GM04504 (cell line): ENCODE data around the gene HCFC1.
A peak's percentile ranks its signal among the peaks of the same experiment; 100 is the strongest.

Experiments
- DNase-seq: peaks from one replicate; pipeline ENCODE4 v3.0.0-alpha.2; 2012; ENCODE audit warnings: low read depth

Gene HCFC1

GRCh38 chrX:153922932-153923857 lies 48.4 kb downstream of the HCFC1 start:
- peak; percentile 35 for DNase-seq

DNA sequence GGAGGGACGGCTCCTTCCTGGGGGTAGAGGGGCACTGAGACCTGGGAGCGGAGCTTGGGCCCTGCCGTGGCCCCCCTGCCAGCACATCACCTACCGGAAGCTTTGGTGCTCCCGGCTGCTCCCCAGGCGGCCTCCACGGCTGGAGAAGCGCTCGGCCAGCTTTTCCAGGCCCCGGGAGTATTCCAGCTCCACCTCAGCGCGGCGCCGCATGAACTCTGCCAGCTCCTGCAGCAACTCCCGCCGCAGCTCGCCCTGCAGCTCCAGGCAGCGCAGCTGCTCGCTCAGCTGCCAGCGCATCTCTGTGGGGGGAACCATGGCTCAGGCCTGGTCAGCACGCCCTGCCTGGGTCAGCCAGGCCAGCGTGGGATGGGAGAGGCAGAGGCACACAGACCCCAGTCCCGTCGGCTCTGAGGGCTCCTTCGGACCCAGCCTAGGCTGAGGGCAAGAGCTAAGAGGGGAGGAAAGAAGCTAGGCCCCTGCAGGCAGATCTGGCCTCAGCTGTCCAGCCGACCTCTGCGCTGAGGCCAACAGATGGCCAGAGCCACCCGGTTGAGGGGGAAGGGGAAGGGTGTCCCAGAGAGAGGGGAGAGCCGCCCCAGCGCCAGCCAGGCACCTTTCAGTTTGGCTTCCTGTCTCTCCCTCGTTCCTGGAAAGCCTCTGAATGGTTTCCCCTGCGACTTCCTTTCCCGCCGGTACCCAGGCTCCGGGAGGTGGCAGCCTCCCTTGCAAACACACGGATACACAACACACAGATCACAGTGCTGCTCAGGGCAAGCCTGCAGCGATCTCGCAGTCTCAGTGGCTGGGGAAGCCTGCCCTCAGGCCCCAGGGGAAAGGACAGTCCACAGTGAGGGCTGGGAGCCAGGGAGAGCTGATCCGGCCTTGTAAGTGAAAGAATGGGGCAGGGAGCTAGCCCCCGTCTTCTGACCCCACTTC lies 49.8 kb downstream of the HCFC1 start:
- DNase-seq: no peak

DNA sequence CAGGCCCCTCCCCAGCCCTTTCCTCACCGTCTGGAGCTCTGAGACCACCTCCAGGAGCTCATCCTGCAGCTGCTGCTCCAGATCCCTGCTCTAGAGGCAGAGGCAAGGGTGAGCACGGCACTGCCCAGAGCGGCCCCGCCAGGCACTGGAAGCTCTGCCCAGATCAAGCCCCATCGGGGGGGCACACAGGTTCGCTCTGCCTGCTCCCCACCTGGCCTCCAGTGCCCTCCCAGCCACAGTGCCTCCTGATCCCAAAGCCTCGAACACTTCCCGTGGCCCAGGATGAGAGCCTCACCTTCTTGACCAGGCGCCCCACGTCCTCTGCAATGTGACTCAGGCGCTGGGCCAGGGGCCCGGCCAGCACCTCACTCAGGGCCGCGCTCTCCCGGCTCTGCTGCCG lies 50.5 kb downstream of the HCFC1 start:
- no peak for DNase-seq

- no peak for DNase-seq
Observed at GRCh38 chrX:153920546-153920945, 51.1 kb downstream of the HCFC1 start.

- no peak for DNase-seq
Observed at GRCh38 chrX:153919281-153919680, 52.3 kb downstream of the HCFC1 start.

DNA sequence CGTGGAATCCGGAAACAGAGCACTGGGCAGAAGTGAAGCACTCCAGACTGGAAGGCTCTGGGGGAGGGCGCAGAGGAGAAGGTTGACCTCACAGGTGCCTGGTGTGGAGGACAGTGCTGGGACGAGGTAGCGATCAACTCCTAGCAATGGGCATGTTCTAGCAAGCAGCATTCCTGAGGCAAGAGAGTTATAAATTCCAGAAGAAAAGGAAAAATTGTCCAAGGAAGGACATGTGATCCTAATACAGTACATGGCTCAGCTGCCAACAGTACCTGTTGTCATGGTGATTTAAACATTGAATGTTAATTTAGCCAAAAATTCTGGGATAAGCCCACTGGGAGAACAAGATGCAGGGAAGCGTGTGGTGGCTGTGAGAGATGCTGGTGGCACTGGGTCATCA lies 53.7 kb downstream of the HCFC1 start:
- DNase-seq: no peak

DNA sequence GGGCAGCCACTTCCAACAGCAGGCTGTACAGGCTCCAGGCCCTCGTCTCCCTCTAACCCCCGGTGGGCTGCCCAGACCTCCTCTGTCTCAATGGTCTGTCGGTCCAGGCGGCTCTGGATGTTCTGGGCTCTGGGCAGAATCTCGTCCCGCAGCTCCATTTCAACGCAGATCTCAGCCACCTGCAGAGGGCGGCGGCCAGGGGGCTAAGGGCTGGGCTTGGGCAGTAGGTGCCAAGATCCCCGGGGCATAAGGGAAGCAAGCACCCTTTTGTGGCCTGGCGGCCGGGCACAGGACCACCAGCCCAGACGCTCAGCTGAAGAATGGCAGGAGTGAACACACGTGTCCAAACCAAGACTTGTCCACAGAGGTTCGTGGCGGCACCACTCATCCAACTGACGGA lies 57.9 kb downstream of the HCFC1 start:
- DNase-seq: no peak

DNA sequence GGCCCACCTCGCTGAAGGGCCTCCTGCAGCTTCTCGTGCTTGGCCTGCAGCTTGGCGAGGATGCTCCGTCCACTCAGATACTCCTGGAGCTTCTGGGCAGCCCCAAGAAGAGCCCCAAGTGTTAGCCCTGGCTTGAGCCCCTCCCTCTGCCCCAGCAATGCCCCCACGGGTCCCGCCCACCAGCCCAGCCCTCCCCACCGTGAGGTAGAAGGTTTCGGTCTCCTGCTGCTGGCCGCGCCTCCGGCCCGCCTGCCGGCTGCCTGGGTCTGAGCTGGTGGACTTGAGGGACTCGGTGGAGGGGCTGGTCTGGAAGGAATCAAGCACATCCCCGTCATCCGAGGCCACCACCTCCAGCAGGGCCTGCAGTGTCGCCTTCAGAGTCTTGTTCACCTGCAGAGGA lies 58.4 kb downstream of the HCFC1 start:
- DNase-seq: no peak

DNA sequence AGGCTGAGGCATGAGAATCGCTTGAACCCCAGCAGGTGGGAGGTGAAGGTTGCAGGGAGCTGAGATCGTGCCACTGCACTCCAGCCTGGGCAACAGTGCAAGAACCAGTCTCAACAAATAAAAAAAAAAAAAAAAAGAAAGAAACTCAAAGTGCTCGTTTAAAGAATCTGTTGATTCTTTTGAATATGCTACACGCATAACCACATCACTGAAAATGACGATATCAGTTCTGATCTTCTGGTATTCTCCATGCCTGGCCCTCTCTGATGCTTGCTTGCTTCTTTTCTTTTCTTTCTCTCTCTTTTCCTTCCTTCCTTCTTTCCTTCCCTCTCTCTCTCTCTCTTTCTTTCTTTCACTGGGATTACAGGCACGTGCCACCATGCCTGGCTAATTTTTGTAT lies 59.8 kb downstream of the HCFC1 start:
- DNase-seq: no peak

DNA sequence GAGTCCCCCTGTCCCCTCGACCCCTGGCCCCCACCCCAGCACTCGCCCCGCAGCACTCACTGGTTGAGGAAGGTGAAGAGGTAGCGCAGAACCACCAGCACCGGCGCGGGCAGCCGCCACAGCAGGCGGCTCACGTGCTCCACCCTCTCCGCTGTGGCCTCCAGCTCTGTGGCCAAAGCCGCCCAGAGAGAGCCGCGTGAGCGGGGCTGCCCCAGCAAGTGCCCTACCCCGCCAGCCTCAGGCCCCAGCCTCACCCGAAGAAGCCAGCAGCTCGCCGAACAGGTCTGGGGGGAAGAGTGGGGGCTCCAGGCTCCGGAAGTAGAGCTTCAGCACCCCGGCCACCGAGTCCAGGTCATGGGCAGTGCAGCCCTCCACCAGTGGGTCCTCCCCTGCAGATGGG lies 61.2 kb downstream of the HCFC1 start:
- DNase-seq: no peak

- no peak for DNase-seq
Observed at GRCh38 chrX:153909980-153910360, 61.6 kb downstream of the HCFC1 start.

DNA sequence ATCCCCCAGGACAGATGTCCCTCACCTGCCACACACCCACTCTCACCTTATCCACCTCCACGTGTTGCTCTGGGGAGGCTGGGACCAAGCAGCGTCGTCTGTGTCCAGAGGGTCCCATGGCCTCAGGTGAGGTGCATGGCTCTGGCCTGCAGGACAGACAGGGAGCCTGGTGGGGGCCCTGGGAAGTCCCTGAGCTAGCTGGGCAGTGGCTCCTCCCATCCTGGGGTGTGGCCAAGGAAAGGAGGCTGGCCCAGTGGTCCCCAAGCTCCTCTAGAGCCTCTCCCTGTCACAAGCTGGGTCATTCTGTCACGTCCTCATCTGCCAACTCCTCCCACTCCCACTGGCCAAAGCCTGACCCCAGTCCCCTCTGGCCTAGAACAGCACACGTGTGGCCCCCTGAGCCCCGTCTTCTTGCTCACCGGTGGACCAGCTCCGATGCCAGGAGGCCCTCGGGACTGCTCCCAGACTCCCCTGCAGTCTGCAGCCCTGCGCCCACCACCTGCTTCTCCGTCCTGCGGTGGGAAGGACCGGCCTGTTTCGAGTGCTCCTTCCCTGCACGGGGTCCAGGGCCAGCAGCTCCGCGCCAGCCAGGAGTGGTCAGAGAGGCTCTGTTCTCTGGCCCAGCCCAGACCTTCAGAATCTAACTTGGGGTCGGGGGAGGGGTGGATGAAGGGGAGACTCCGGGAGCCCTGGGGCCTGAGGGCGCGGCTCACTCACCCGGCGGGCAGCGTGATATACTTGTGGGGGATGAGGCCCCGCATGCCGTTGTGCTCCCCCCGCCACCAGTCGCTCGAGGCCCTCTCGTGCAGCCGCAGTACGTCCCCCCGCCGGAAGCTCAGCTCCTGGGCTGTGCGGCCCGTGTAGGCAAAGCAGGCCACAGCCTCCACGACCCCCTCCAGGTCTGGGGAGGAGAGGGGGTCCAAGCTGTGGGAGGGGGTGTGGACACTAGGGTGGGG lies 62.3 kb downstream of the HCFC1 start:
- no peak for DNase-seq

GRCh38 chrX:153908219-153908860 lies 63.3 kb downstream of the HCFC1 start:
- no peak for DNase-seq

DNA sequence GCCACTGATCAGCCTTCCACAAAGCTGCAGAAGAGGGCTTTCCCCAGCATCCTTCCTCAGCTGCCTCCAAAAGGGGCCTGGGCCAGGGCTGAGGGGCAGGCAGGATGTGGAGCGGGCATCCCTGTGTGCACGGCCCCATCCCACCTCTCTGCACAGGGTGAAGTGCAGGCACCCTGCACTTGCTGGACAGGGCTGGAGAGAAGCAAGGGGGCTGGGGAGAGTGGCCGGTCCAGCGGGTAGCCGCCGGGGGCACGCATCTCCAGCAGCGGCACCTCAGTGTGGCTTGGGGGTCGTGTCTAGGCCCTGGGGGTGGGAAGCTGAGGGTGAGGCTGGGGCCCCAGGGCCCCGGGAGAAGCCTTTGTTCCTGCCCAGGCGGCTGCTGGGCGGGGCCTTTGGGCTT lies 64.2 kb downstream of the HCFC1 start:
- DNase-seq: no peak

DNA sequence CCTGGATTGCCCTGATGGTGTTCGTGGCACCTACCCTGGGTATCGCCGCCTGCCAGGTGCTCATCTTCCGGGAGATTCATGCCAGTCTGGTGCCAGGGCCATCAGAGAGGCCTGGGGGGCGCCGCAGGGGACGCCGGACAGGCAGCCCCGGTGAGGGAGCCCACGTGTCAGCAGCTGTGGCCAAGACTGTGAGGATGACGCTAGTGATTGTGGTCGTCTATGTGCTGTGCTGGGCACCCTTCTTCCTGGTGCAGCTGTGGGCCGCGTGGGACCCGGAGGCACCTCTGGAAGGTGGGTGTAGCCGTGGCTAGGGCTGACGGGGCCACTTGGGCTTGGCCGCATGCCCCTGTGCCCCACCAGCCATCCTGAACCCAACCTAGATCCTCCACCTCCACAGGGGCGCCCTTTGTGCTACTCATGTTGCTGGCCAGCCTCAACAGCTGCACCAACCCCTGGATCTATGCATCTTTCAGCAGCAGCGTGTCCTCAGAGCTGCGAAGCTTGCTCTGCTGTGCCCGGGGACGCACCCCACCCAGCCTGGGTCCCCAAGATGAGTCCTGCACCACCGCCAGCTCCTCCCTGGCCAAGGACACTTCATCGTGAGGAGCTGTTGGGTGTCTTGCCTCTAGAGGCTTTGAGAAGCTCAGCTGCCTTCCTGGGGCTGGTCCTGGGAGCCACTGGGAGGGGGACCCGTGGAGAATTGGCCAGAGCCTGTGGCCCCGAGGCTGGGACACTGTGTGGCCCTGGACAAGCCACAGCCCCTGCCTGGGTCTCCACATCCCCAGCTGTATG lies 65.3 kb downstream of the HCFC1 start:
- no peak for DNase-seq

- no peak for DNase-seq
Observed at GRCh38 chrX:153905481-153906095, 66.0 kb downstream of the HCFC1 start.

DNA sequence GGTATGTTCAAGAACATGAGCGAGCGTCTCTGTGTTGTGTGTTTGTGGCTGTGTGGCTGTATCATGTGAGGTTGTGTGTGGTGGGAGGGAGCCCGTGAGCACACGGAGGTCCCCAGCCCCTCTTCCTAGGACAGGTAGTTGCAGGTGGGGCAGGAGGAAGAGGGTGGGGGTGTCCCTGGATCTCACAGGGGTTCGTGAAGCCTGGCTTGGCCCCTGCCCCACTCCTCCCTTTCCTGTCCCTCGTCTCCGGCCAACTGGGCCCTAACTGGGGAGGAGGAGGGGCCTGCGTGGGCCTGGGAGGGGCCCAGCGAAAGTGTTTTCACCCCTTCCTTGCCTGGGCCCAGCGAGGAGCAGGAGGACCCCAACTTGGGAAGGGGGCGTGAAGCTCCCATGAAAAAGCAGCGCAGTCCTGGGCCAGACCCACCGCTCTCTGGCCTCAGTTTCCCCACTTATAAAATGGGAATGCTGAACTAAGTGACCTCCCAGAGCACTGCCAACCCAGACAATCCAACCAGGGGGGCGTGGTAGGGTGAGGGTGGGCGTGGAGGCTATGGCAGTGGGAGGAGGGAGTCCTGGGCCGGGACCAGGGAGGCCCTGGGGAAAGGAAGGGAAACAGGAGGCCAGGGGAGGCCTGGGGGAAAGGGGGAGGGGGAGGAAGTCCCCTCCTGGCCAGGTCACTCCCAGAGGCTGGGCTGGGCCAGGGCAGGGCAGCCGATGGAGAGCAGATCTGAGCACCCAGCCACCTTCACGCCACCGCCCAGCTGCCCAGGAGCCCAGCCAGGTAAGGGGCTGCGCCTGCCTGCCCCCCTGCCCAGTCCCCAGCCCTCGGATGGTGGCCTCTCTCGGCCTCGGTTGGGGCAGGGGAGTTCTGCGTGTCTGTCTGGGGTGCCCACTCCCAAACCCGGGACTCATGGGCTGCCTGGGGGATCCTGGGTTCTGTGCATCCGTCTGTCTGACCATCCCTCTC lies 67.3 kb downstream of the HCFC1 start, which contains the start of gene AVPR2:
AVPR2 (plus strand) TSS at position 683 of the 967 bp plus-strand sequence. CDS start 473 bp downstream, outside the sequence.
- DNase-seq: no peak

DNA sequence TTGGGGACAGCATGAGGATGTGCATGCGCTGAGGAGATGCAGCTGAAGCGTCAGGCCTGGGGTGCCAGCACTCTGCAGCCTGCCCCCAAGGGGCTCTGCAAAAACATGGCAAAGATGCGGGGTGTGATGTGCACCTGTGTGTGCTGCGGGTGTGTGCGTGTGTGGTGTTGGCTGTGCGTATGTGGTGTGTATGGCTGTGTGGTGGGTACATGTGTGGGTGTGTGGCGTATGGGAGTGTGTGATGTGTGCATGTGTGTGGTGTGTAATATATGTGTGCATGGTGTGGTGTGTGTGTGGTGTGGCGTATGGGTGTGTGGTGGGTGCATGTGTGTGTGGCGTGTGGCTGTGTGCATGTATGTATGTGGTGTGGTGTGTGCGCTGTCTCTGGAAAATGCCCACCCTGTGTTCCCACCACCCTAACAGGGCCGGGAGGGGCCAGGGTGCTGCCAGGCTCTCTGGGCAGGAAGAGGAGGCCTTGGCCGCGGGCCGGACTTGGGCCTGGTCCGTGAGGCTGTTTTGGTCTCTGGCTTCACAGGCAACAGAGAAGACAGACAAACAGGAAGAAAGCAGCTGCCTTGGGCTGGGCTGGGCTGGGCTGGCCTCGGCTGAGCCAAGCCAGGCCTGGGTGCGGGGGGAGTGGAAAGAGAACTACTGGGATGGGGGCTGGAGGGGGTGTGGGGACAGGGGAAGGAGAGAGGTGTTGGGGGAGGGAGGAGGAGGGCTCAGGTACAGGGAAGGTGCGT lies 68.2 kb downstream of the HCFC1 start:
- no peak for DNase-seq
